GM12874 (cell line): ENCODE measurements around the gene ANP32A.

Experiments
- CTCF ChIP-seq: IDR thresholded peaks from 2 replicates; pipeline ENCODE4 v1.5.1; 2011; ENCODE audit warnings: low read depth, mild to moderate bottlenecking, control low read depth, low read length, moderate library complexity; ENCODE audit not compliant: insufficient read depth

Gene ANP32A

GRCh38 chr15:68820295-68821189 lies at the start of gene ANP32A:
ANP32A (minus strand) TSS chr15:68820895; CDS start chr15:68820751, 144 bp downstream.
- no peak for TF ChIP-seq CTCF

GRCh38 chr15:68868296-68868695 lies 47.6 kb upstream of the ANP32A start:
- TF ChIP-seq CTCF, result no peak

- no peak for TF ChIP-seq CTCF
Measured at GRCh38 chr15:68862415-68862814, 41.7 kb upstream of the ANP32A start.

- TF ChIP-seq CTCF, result no peak
Measured at GRCh38 chr15:68852461-68852860, 31.8 kb upstream of the ANP32A start.

GRCh38 chr15:68851971-68852370 lies 31.3 kb upstream of the ANP32A start:
- TF ChIP-seq CTCF, result no peak

GRCh38 chr15:68849497-68849896 lies 28.8 kb upstream of the ANP32A start:
- no peak for TF ChIP-seq CTCF

GRCh38 chr15:68846851-68847439 lies 26.2 kb upstream of the ANP32A start:
- TF ChIP-seq CTCF, result no peak
